Body of pancreas (tissue), 4 donors: ENCODE data around the gene SLC9A8.

Experiments used
- CTCF ChIP-seq, 7 experiments: fragments of 450-650 bp in 4 of 7; fragments of 200-600 bp in 3 of 7; sonication (generic) in 3 of 7; IDR thresholded peaks; one replicate each; pipeline ENCODE4 v1.5.1; 2016 to 2019; ENCODE audit warnings: antibody characterized with exemption in 7 of 7
- POLR2A ChIP-seq, 3 donors: fragments of 450-650 bp; IDR thresholded peaks; one replicate each; pipeline ENCODE4 v1.6.1; 2016; ENCODE audit warnings: antibody characterized with exemption in 3 of 3, mild to moderate bottlenecking in 2 of 3

- TF ChIP-seq POLR2A (IDR thresholded peaks at IDR 0.05) (no peak), CTCF (IDR thresholded peaks at IDR 0.05) (peak in 3 of 7 experiments; percentile 11 to 29 (median 15))
Observed at GRCh38 chr20:49821870-49822331, 9.3 kb downstream of the SLC9A8 start.
